Subcutaneous adipose tissue (tissue), 4 donors: ENCODE measurements around the gene KRTAP9-1. TPM values are rescaled to one million over a fixed set of nuclear protein-coding genes. Genes with fewer than 3 reads are reported as not detected.

Experiments used
- small RNA-seq: library from RNA; depleted of rRNA; stranded (forward); fragments of <200 nt; gene quantifications from one replicate; pipeline ENCODE3, GENCODE V24; 2016
- total RNA-seq, 4 donors: library from RNA; depleted of rRNA; stranded (reverse); fragments of >200 nt; gene quantifications; one replicate each; pipeline ENCODE4 v1.1.0, GENCODE V29; 2016

KRTAP9-1 gene
- total RNA-seq, 4 donors from 2014 or later: not detected

Small RNA genes lying within 50 kb of the gene (small RNA-seq; reads per million reads assigned to genes)
- gene KRTAP4-17P: not detected

Other genes starting within 250 kb of the KRTAP9-1 start
- gene KRT39, start 222.9 kb upstream of the KRTAP9-1 start, total RNA-seq: not detected
- gene KRT40, start 205.6 kb upstream of the KRTAP9-1 start, total RNA-seq: not detected
- gene KRTAP3-3, start 195.7 kb upstream of the KRTAP9-1 start, total RNA-seq: not detected
- not detected for gene KRTAP3-2, start 190.0 kb upstream of the KRTAP9-1 start, total RNA-seq
- gene KRTAP3-1, start 180.8 kb upstream of the KRTAP9-1 start, total RNA-seq: not detected
- not detected for gene KRTAP1-5, start 162.7 kb upstream of the KRTAP9-1 start, total RNA-seq
- gene KRTAP1-4, start 159.7 kb upstream of the KRTAP9-1 start, total RNA-seq: not detected
- gene KRTAP1-3, start 155.0 kb upstream of the KRTAP9-1 start, total RNA-seq: not detected
- gene KRTAP1-1, start 148.4 kb upstream of the KRTAP9-1 start, total RNA-seq: not detected
- not detected for gene KRTAP2-1, start 142.6 kb upstream of the KRTAP9-1 start, total RNA-seq
- gene KRTAP2-2, start 134.7 kb upstream of the KRTAP9-1 start, total RNA-seq: not detected
- not detected for gene KRTAP2-3, start 129.8 kb upstream of the KRTAP9-1 start, total RNA-seq
- not detected for gene KRTAP2-4, start 124.0 kb upstream of the KRTAP9-1 start, total RNA-seq
- not detected for gene KRTAP4-7, start 105.7 kb upstream of the KRTAP9-1 start, total RNA-seq
- gene KRTAP4-8, start 91.7 kb upstream of the KRTAP9-1 start, total RNA-seq: not detected
- gene KRTAP4-16, start 87.7 kb upstream of the KRTAP9-1 start, total RNA-seq: not detected
- gene KRTAP4-9, start 84.5 kb upstream of the KRTAP9-1 start, total RNA-seq: not detected
- gene KRTAP4-11, start 71.5 kb upstream of the KRTAP9-1 start, total RNA-seq: not detected
- gene KRTAP4-12, start 65.7 kb upstream of the KRTAP9-1 start, total RNA-seq: not detected
- not detected for gene KRTAP4-6, start 49.3 kb upstream of the KRTAP9-1 start, total RNA-seq
- gene KRTAP4-5, start 40.1 kb upstream of the KRTAP9-1 start, total RNA-seq: not detected
- not detected for gene KRTAP4-4, start 29.1 kb upstream of the KRTAP9-1 start, total RNA-seq
- not detected for gene KRTAP4-3, start 21.7 kb upstream of the KRTAP9-1 start, total RNA-seq
- gene KRTAP4-2, start 11.7 kb upstream of the KRTAP9-1 start, total RNA-seq: not detected
- not detected for gene KRTAP4-1, start 5.0 kb upstream of the KRTAP9-1 start, total RNA-seq
- gene KRTAP9-2, start 36.8 kb downstream of the KRTAP9-1 start, total RNA-seq: not detected
- gene KRTAP9-3, start 42.6 kb downstream of the KRTAP9-1 start, total RNA-seq: not detected
- not detected for gene KRTAP9-8, start 48.1 kb downstream of the KRTAP9-1 start, total RNA-seq
- not detected for gene KRTAP9-4, start 59.8 kb downstream of the KRTAP9-1 start, total RNA-seq
- not detected for gene KRTAP9-9, start 65.5 kb downstream of the KRTAP9-1 start, total RNA-seq
- not detected for gene KRTAP9-6, start 75.5 kb downstream of the KRTAP9-1 start, total RNA-seq
- gene KRTAP9-7, start 85.8 kb downstream of the KRTAP9-1 start, total RNA-seq: not detected
- gene KRTAP29-1, start 113.0 kb downstream of the KRTAP9-1 start, total RNA-seq: not detected
- gene KRTAP16-1, start 119.4 kb downstream of the KRTAP9-1 start, total RNA-seq: not detected
- gene KRTAP17-1, start 125.8 kb downstream of the KRTAP9-1 start, total RNA-seq: not detected
- not detected for gene KRT33A, start 160.9 kb downstream of the KRTAP9-1 start, total RNA-seq
- gene KRT33B, start 179.9 kb downstream of the KRTAP9-1 start, total RNA-seq: not detected
- gene KRT34, start 192.4 kb downstream of the KRTAP9-1 start, total RNA-seq: not detected
- not detected for gene KRT31, start 207.7 kb downstream of the KRTAP9-1 start, total RNA-seq
- not detected for gene KRT37, start 234.7 kb downstream of the KRTAP9-1 start, total RNA-seq